A549 (cell line): ENCODE data around the gene FSTL4. TPM values are rescaled to one million over a fixed set of nuclear protein-coding genes. Genes with fewer than 3 reads are reported as not detected.

Experiments used
- ATAC-seq, 2 experiments: fragments of 200-7000 bp in 1 of 2; fragments of >200 bp in 1 of 2; cut with Nextera tagmentation in 1 of 2; cut with Tn5 transposase in 1 of 2; 3 replicates each; pipeline versions ENCODE4 v1.8.0 to v1.9.1; 2018 to 2020; ENCODE audit warnings: mild to moderate bottlenecking in 1 of 2, moderate library complexity in 1 of 2
- CTCF ChIA-PET: fragments of 300-600 bp; sonication (Branson Sonifier 250); formaldehyde crosslinking; extraction: SDS; loops from one replicate; lab custom pipeline; 2021; ENCODE audit warnings: antibody characterized with exemption, inconsistent platforms; lab: Yijun Ruan, JAX
- POLR2A ChIA-PET: fragments of 350-600 bp; formaldehyde crosslinking; extraction: SDS; loops from one replicate; lab custom pipeline; 2021; ENCODE audit warnings: antibody characterized with exemption, inconsistent platforms; lab: Yijun Ruan, JAX
- DNase-seq, 2 experiments: peaks; one replicate each; pipeline versions ENCODE4 v3.0.0 to v3.0.0-alpha.2; 2011 to 2016; ENCODE audit warnings: low read depth in 1 of 2, low spot score in 1 of 2
- FAIRE-seq: peaks from 2 replicates; lab custom pipeline; 2011; peaks lifted over from hg19 to GRCh38; lab: Jason Lieb, UNC
- H3K27ac ChIP-seq, 2 experiments: fragments of >200 bp; sonication (Bioruptor Twin); formaldehyde crosslinking; 3 replicates each; pipeline ENCODE4 v1.5.1; 2016 to 2017
- H3K4me1 ChIP-seq: fragments of >200 bp; sonication (Bioruptor Twin); formaldehyde crosslinking; 3 replicates; pipeline ENCODE4 v1.6.1; 2016
- H3K4me2 ChIP-seq: fragments of >200 bp; sonication (Bioruptor Twin); formaldehyde crosslinking; 3 replicates; pipeline ENCODE4 v1.6.1; 2016
- H3K4me3 ChIP-seq: fragments of >200 bp; sonication (Bioruptor Twin); formaldehyde crosslinking; 3 replicates; pipeline ENCODE4 v1.5.1; 2016
- H3K9me3 ChIP-seq: fragments of >200 bp; sonication (Bioruptor Twin); formaldehyde crosslinking; 3 replicates; pipeline ENCODE4 v1.6.1; 2016
- BHLHE40 ChIP-seq: IDR thresholded peaks from 2 replicates; pipeline ENCODE4 v1.6.1; 2012; ENCODE audit warnings: low read depth, low read length, inconsistent platforms
- CBX8 ChIP-seq: fragments of 200-600 bp; sonication (generic); IDR thresholded peaks from 2 replicates; pipeline ENCODE4 v1.6.1; 2016
- E2F6 ChIP-seq: IDR thresholded peaks from 2 replicates; pipeline ENCODE4 v1.6.1; 2012; ENCODE audit warnings: low read depth, borderline replicate concordance
- ELK1 ChIP-seq: fragments of 150-350 bp; IDR thresholded peaks from 2 replicates; pipeline ENCODE4 v1.6.1; 2014; ENCODE audit warnings: low read depth, mild to moderate bottlenecking, low read length
- FOSB ChIP-seq: fragments of 250-450 bp; sonication (Bioruptor Pico); IDR thresholded peaks from 2 replicates; pipeline ENCODE4 v1.5.0; 2020; ENCODE audit warnings: mild to moderate bottlenecking, moderate library complexity
- HDAC2 ChIP-seq: fragments of 200-600 bp; sonication (generic); IDR thresholded peaks from 2 replicates; pipeline ENCODE4 v1.6.1; 2016
- HEYL ChIP-seq: fragments of 250-450 bp; sonication (Bioruptor Pico); IDR thresholded peaks from 2 replicates; pipeline ENCODE4 v1.8.0; 2021; ENCODE audit warnings: mild to moderate bottlenecking, moderate library complexity
- HMGXB4 ChIP-seq: fragments of 250-450 bp; sonication (Bioruptor Pico); IDR thresholded peaks from 2 replicates; pipeline ENCODE4 v1.5.0; 2021; ENCODE audit warnings: mild to moderate bottlenecking, moderate library complexity, borderline replicate concordance
- HOXA7 ChIP-seq: fragments of 250-450 bp; sonication (Bioruptor Pico); IDR thresholded peaks from 2 replicates; pipeline ENCODE4 v1.5.0; 2020; ENCODE audit warnings: mild to moderate bottlenecking, moderate library complexity
- HOXB5 ChIP-seq: fragments of 250-450 bp; sonication (Bioruptor Pico); IDR thresholded peaks from 2 replicates; pipeline ENCODE4 v1.5.0; 2020; ENCODE audit warnings: mild to moderate bottlenecking, moderate library complexity
- MAZ ChIP-seq: fragments of 150-350 bp; IDR thresholded peaks from 2 replicates; pipeline ENCODE4 v1.6.1; 2014; ENCODE audit warnings: antibody characterized with exemption, low read depth, low read length, borderline replicate concordance
- MYC ChIP-seq: IDR thresholded peaks from 2 replicates; pipeline ENCODE4 v1.6.1; 2012; ENCODE audit warnings: mild to moderate bottlenecking, inconsistent platforms, low read length, improper control_type of control experiment, borderline replicate concordance
- NFE2L2 ChIP-seq: fragments of 150-350 bp; conservative IDR thresholded peaks from 2 replicates; pipeline ENCODE4 v1.6.1; 2014; ENCODE audit warnings: low read length
- NR3C1 ChIP-seq: fragments of >200 bp; sonication (Bioruptor Twin); formaldehyde crosslinking; IDR thresholded peaks from 3 replicates; pipeline ENCODE4 v1.6.1; 2017
- RAD21 ChIP-seq, 2 experiments: fragments of >200 bp in 1 of 2; sonication (Bioruptor Twin) in 1 of 2; formaldehyde crosslinking in 1 of 2; IDR thresholded peaks in 1 of 2; conservative IDR thresholded peaks in 1 of 2; 2 replicates in 1 of 2; 3 replicates in 1 of 2; pipeline ENCODE4 v1.6.1; 2012 to 2018; ENCODE audit warnings: inconsistent platforms in 1 of 2
- RCOR1 ChIP-seq: fragments of 150-350 bp; IDR thresholded peaks from 2 replicates; pipeline ENCODE4 v1.6.1; 2014; ENCODE audit warnings: antibody characterized with exemption, low read length, low read depth
- SMC3 ChIP-seq: fragments of >200 bp; sonication (Bioruptor Twin); formaldehyde crosslinking; IDR thresholded peaks from 3 replicates; pipeline ENCODE4 v1.6.1; 2018; ENCODE audit warnings: inconsistent platforms
- USF2 ChIP-seq: fragments of 450-650 bp; IDR thresholded peaks from 2 replicates; pipeline ENCODE4 v1.6.1; 2014; ENCODE audit warnings: antibody characterized with exemption
- ZSCAN20 ChIP-seq: fragments of 250-450 bp; sonication (Bioruptor Pico); IDR thresholded peaks from 2 replicates; pipeline ENCODE4 v1.8.0; 2022; ENCODE audit warnings: mild to moderate bottlenecking, moderate library complexity
- WGBS: methylation state at CpG from one replicate; pipeline ENCODE4 v1.1.6; 2017; ENCODE audit errors: missing lambda C conversion rate; 5-methylcytosine and 5-hydroxymethylcytosine counted together
- polyA plus RNA-seq, 4 experiments: library from polyadenylated mRNA; depleted of rRNA in 3 of 4; stranded (reverse); fragments of >200 nt; fragmentation: RNase III in 1 of 4; extraction: RNeasy Plus Mini Kit Qiagen cat#74134 plus additional on column Dnase treatment in 1 of 4; gene quantifications; 2 replicates in 3 of 4; 3 replicates in 1 of 4; pipeline ENCODE4 v1.2.3, GENCODE V29; 2011 to 2017

FSTL4 gene
- polyA plus RNA-seq, 2 of the 4 experiments (the other 2 are of a cell fraction), result 1.6 to 1.8 TPM

GRCh38 chr5:133236976-133237375 is 375.4 kb downstream of the FSTL4 start:
- H3K4me3 ChIP-seq, result no peak overlapping the region
- no peak for FAIRE-seq
- 79% methylated on average over 12 of the region's 12 CpGs for WGBS
- peak overlapping the region; percentile 21 to 71; a peak in 5 of 6 replicates for H3K27ac ChIP-seq
- H3K9me3 ChIP-seq, result peaks cover 5% of the 10 kb centered on the region; the same call in 1 of the 3 replicates
- no peak for DNase-seq
- ChIA-PET POLR2A (no interaction called here), CTCF (interaction anchor here (0.8 to 10.2 kb wide), 5 partner anchors 8 to 126 kb away, joined by 3 to 71 read pairs (median 5); no protein-coding TSS in a partner anchor)
- no peak overlapping the region for H3K4me2 ChIP-seq
- no peak for ATAC-seq
- H3K4me1 ChIP-seq, result peaks cover 43% of the 10 kb centered on the region
- no peak for TF ChIP-seq CBX8
- no peak for TF ChIP-seq ZSCAN20 (CRISPR knock-in tag)

- TF ChIP-seq MAZ (no peak), HEYL (CRISPR knock-in tag) (no peak), FOSB (no peak), HOXA7 (no peak), E2F6 (no peak), NFE2L2 (no peak), NR3C1 (no peak), HOXB5 (CRISPR knock-in tag) (no peak), HDAC2 (no peak), ELK1 (no peak), RAD21 (conservative IDR thresholded peaks at IDR 0.05 in 1 of 2, IDR thresholded peaks at IDR 0.05 in 1 of 2) (no peak), MYC (no peak), SMC3 (no peak), RCOR1 (no peak), USF2 (no peak), BHLHE40 (no peak), HMGXB4 (CRISPR knock-in tag) (no peak)
- peak overlapping the region; percentile 21 to 71; a peak in 5 of 6 replicates for H3K27ac ChIP-seq
- ATAC-seq, result peak in 1 of 2 experiments; percentile 13; a peak in 3 of 6 replicates
- H3K4me1 ChIP-seq, result peaks cover 42% of the 10 kb centered on the region
- CTCF ChIA-PET, result interaction anchor here (0.8 to 10.2 kb wide), 4 partner anchors 8 to 125 kb away, joined by 3 to 71 read pairs (median 9); no protein-coding TSS in a partner anchor
- 0 out of 3 replicates have a peak overlapping the region, but pooled peaks have one; percentile 2 for H3K4me2 ChIP-seq
- WGBS, result 90% methylated on average over 8 of the region's 8 CpGs
- peaks cover 5% of the 10 kb centered on the region; the same call in 1 of the 3 replicates for H3K9me3 ChIP-seq
- no peak overlapping the region for H3K4me3 ChIP-seq
- no peak for DNase-seq
- POLR2A ChIA-PET, result no interaction called here
- no peak for FAIRE-seq
Measured at GRCh38 chr5:133236541-133236951, 375.8 kb downstream of the FSTL4 start.
